K562 treated with DMSO at 1 percent for 12 hours (cell line): ENCODE data around the gene TAAR5. TPM values are rescaled to one million over a fixed set of nuclear protein-coding genes. Genes with fewer than 3 reads are reported as not detected.

ENCODE experiments used
- total RNA-seq: library from RNA; unstranded; fragments of 300-600 nt; gene quantifications from 2 replicates; pipeline ENCODE4 v1.2.3, GENCODE V29; 2022; ENCODE audit not compliant: insufficient read depth

Gene TAAR5, protein sequence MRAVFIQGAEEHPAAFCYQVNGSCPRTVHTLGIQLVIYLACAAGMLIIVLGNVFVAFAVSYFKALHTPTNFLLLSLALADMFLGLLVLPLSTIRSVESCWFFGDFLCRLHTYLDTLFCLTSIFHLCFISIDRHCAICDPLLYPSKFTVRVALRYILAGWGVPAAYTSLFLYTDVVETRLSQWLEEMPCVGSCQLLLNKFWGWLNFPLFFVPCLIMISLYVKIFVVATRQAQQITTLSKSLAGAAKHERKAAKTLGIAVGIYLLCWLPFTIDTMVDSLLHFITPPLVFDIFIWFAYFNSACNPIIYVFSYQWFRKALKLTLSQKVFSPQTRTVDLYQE
- total RNA-seq = not detected in 2 replicates

DNA sequence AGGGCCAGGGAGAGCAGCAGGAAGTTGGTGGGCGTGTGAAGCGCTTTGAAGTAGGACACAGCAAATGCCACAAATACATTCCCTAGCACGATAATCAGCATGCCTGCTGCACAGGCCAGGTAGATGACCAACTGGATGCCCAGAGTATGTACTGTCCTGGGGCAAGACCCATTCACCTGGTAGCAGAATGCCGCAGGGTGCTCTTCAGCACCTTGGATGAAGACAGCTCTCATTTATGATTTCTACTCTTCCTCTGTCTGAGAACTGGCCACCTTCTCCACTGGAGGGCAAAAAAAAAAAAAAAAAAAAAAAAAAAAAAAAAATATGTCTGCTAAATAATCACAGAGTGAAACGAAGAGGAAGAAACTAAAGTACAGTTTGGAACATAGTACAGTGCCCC lies at the start of gene TAAR5:
Gene TAAR5 (minus strand): TSS at position 288 of the 400 bp plus-strand sequence. CDS start 55 bp downstream, at position 233.

DNA sequence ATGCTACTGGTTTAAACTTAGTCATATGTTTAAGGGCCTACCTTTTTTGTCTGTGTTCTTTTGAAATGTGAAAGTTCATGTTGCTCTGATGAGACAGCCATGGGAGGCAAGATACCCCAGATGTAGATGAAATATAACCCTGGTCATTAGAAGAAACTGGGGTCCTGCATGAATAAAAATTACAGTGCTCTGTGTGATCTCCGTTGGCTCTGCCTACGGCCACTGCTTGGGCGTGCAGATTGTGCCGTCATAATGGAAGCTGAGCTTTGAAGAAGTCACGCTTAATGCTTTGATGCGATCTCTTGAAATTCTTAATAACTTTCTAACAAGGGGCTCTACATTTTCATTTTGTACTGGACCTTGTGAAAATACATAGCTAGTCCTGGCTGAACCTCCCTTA lies 34.6 kb upstream of the TAAR5 start, which contains the start of gene TAAR2:
Gene TAAR2 (minus strand): TSS at position 101 of the 400 bp plus-strand sequence. CDS start 0 bp downstream, at position 101.

DNA sequence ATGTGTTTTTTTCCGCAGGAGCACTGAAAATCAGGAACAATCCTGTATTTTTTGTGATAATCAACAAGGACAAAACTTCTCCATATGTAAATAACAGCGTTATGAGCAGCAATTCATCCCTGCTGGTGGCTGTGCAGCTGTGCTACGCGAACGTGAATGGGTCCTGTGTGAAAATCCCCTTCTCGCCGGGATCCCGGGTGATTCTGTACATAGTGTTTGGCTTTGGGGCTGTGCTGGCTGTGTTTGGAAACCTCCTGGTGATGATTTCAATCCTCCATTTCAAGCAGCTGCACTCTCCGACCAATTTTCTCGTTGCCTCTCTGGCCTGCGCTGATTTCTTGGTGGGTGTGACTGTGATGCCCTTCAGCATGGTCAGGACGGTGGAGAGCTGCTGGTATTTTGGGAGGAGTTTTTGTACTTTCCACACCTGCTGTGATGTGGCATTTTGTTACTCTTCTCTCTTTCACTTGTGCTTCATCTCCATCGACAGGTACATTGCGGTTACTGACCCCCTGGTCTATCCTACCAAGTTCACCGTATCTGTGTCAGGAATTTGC lies 19.2 kb downstream of the TAAR5 start, which contains the start of gene TAAR6:
Gene TAAR6 (plus strand): TSS at position 102 of the 557 bp plus-strand sequence. CDS start 0 bp downstream, at position 102.

GRCh38 chr6:132552372-132552771 lies 37.2 kb downstream of the TAAR5 start, which contains the start of gene TAAR8:
TSS of gene TAAR8 (plus strand) at chr6:132552672. CDS start at chr6:132552693, 21 bp downstream.

Other genes starting within 250 kb of the TAAR5 start
- gene MOXD1, start 188.3 kb downstream of the TAAR5 start, total RNA-seq = not detected in 2 replicates
- 10.3 and 26.9 TPM in 2 replicates for gene STX7, start 76.6 kb downstream of the TAAR5 start, total RNA-seq
- not detected in 2 replicates for gene TAAR9, start 51.5 kb downstream of the TAAR5 start, total RNA-seq
- not detected in 2 replicates for gene TAAR8, start 37.1 kb downstream of the TAAR5 start, total RNA-seq
- not detected in 2 replicates for gene TAAR6, start 19.4 kb downstream of the TAAR5 start, total RNA-seq
- gene TAAR2, start 34.5 kb upstream of the TAAR5 start, total RNA-seq = not detected in 2 replicates
- not detected in 2 replicates for gene TAAR1, start 69.4 kb upstream of the TAAR5 start, total RNA-seq
- gene VNN1, start 124.3 kb upstream of the TAAR5 start, total RNA-seq = not detected in 2 replicates
- gene VNN2, start 168.2 kb upstream of the TAAR5 start, total RNA-seq = 0.99 TPM in 1 of 2 replicates, not detected in the other
- gene SLC18B1, start 208.9 kb upstream of the TAAR5 start, total RNA-seq = 9.0 and 18.7 TPM in 2 replicates
- 5,556 and 7,701 TPM in 2 replicates for gene RPS12, start 224.8 kb upstream of the TAAR5 start, total RNA-seq